K562 (cell line): ENCODE measurements around the gene H2AZ2. TPM values are rescaled to one million over a fixed set of nuclear protein-coding genes. Genes with fewer than 3 reads are reported as not detected.
A peak's percentile ranks its signal among the peaks of the same experiment; 100 is the strongest.

Experiments used
- BCOR ChIP-seq: fragments of 450-650 bp; IDR thresholded peaks from 2 replicates; pipeline ENCODE4 v1.6.1; 2016
- CBX2 ChIP-seq: fragments of 200-600 bp; sonication (generic); IDR thresholded peaks from one replicate; pipeline ENCODE4 v1.6.1; 2012; ENCODE audit warnings: mild to moderate bottlenecking, low read length, inconsistent platforms; ENCODE audit not compliant: insufficient read depth, poor library complexity, severe bottlenecking
- CHD4 ChIP-seq: fragments of 200-600 bp; sonication (generic); IDR thresholded peaks from 3 replicates; pipeline ENCODE4 v1.6.1; 2012; ENCODE audit warnings: low read depth, mild to moderate bottlenecking, mixed read lengths, low read length, inconsistent platforms; ENCODE audit not compliant: insufficient read depth, insufficient replicate concordance, poor library complexity, severe bottlenecking
- ELK1 ChIP-seq: sonication (generic); formaldehyde crosslinking; IDR thresholded peaks from 2 replicates; pipeline ENCODE4 v1.8.1; 2022; ENCODE audit warnings: missing genetic modification reagents
- GABPA ChIP-seq: fragments of 200-800 bp; sonication (Bioruptor generic); conservative IDR thresholded peaks from 2 replicates; pipeline ENCODE4 v1.6.1; 2016; ENCODE audit warnings: low read depth, missing genetic modification characterization, missing compliant biosample characterization
- MCM5 ChIP-seq: fragments of 450-650 bp; IDR thresholded peaks from 2 replicates; pipeline ENCODE4 v1.6.1; 2016; ENCODE audit warnings: low read depth
- NR1H2 ChIP-seq: sonication (generic); formaldehyde crosslinking; IDR thresholded peaks from 2 replicates; pipeline ENCODE4 v1.4.0; 2020; ENCODE audit warnings: mild to moderate bottlenecking, missing genetic modification reagents
- NR2F6 ChIP-seq: fragments of 450-650 bp; formaldehyde crosslinking; IDR thresholded peaks from 2 replicates; pipeline ENCODE4 v1.4.0; 2020; ENCODE audit warnings: mild to moderate bottlenecking
- PHTF2 ChIP-seq: fragments of 250-450 bp; sonication (Bioruptor Pico); IDR thresholded peaks from 2 replicates; pipeline ENCODE4 v1.5.0; 2021; ENCODE audit warnings: mild to moderate bottlenecking
- RBM14 ChIP-seq: fragments of 200-400 bp; formaldehyde crosslinking; IDR thresholded peaks from 2 replicates; pipeline ENCODE4 v1.6.1; 2018; ENCODE audit warnings: low read depth, mild to moderate bottlenecking, low read length, moderate library complexity, borderline replicate concordance; ENCODE audit not compliant: insufficient read depth
- SMARCA5 ChIP-seq: fragments of 450-650 bp; IDR thresholded peaks from 2 replicates; pipeline ENCODE4 v1.6.1; 2016
- STAG1 ChIP-seq: sonication (generic); formaldehyde crosslinking; IDR thresholded peaks from 2 replicates; pipeline ENCODE4 v1.5.0; 2020; ENCODE audit warnings: missing genetic modification reagents, borderline replicate concordance
- YY1 ChIP-seq, 3 experiments: IDR thresholded peaks; 2 replicates each; pipeline ENCODE4 v1.6.1; 2011; ENCODE audit warnings: low read length in 2 of 3, mild to moderate bottlenecking in 2 of 3, moderate library complexity in 2 of 3, borderline replicate concordance in 1 of 3, control low read depth in 1 of 3, low read depth in 1 of 3; ENCODE audit not compliant: insufficient read depth in 3 of 3, insufficient replicate concordance in 2 of 3, control insufficient read depth in 1 of 3, insufficient read length in 1 of 3; ENCODE audit errors: extremely low read depth in 1 of 3
- ZBTB7A ChIP-seq: IDR thresholded peaks from 2 replicates; pipeline ENCODE4 v1.6.1; 2011; ENCODE audit warnings: low read depth, mild to moderate bottlenecking, low read length, moderate library complexity, borderline replicate concordance; ENCODE audit not compliant: control insufficient read depth
- ZNF764 ChIP-seq: fragments of 250-450 bp; sonication (Bioruptor Pico); IDR thresholded peaks from 2 replicates; pipeline ENCODE4 v1.4.0; 2020; ENCODE audit warnings: low read depth, mild to moderate bottlenecking, moderate library complexity
- ZSCAN29 ChIP-seq: fragments of 450-650 bp; IDR thresholded peaks from 2 replicates; pipeline ENCODE4 v1.6.1; 2017
- polyA plus RNA-seq, 8 experiments: library from polyadenylated mRNA; depleted of rRNA in 4 of 8; stranded (reverse) in 5 of 8; unstranded in 3 of 8; fragments of >200 nt; fragmentation: Nextera tagmentation in 2 of 8; fragmentation: Illumina TruSeq in 1 of 8; extraction: Ambion mirVana in 2 of 8; extraction: Trizol in 1 of 8; gene quantifications; 2 replicates each; pipeline versions ENCODE4 v1.2.1 to v1.2.3, GENCODE V29; 2011 to 2014; ENCODE audit warnings: inconsistent platforms in 1 of 8, missing spikeins in 1 of 8
- total RNA-seq, 7 experiments: library from RNA; depleted of rRNA in 6 of 7; stranded (reverse); fragments of >200 nt in 6 of 7; fragmentation: Illumina TruSeq in 2 of 7; extraction: Trizol in 2 of 7; gene quantifications; 2 replicates each; pipeline versions ENCODE4 v1.2.1 to v1.2.3, GENCODE V29; 2011 to 2021; ENCODE audit warnings: low replicate concordance in 1 of 7
- TF ChIP-seq, protein P1 (sequence below), 2 experiments: fragments of 450-650 bp in 1 of 2; sonication (generic) in 1 of 2; formaldehyde crosslinking; conservative IDR thresholded peaks; 2 replicates each; pipeline versions ENCODE4 v1.4.0 to v1.8.1; 2020 to 2022; ENCODE audit warnings: mild to moderate bottlenecking in 1 of 2, missing genetic modification reagents in 1 of 2
- TF ChIP-seq, protein P2 (sequence below): IDR thresholded peaks from 2 replicates; pipeline ENCODE4 v1.6.1; 2016; ENCODE audit warnings: missing genetic modification characterization, missing compliant biosample characterization
- TF ChIP-seq, protein P3 (sequence below): sonication (generic); formaldehyde crosslinking; IDR thresholded peaks from 2 replicates; pipeline ENCODE4 v1.5.0; 2020; ENCODE audit warnings: missing genetic modification reagents
- TF ChIP-seq, protein P4 (sequence below): sonication (generic); formaldehyde crosslinking; IDR thresholded peaks from 2 replicates; pipeline ENCODE4 v1.8.1; 2023; ENCODE audit warnings: mild to moderate bottlenecking, missing genetic modification reagents
- TF ChIP-seq, protein P5 (sequence below): sonication (generic); formaldehyde crosslinking; IDR thresholded peaks from 2 replicates; pipeline ENCODE4 v1.9.0; 2022; ENCODE audit warnings: mild to moderate bottlenecking, missing genetic modification reagents

H2AZ2 gene
- total and polyA plus RNA-seq, 9 of the 15 experiments (the other 6 are each of a cell fraction or from before 2014, with no cell fraction given): 105 to 382 (median 286) TPM

DNA sequence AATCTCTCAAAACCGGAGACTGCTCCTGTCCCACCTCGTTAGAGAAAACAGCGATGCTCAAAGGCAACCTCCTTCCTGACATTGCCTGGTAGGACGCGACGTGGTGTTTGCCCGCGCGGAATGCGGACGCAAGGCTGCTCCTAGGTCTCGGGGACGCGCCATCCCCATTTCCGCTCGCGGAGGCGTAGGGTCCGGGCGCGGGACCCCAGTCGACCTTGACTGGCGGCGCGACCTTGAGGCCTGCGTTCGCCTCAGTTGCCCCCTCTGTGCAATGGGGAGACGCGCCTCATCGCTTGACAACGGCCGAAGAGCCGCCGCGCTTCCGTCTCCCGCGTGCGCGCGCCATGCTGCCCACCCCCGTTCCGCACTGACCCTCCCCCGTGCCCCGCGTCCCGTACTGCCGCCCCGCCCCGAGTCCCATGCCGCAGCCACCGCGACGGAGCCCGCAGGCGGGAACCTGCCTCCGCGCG is 51.8 kb downstream of the H2AZ2 start (continued):
- TF ChIP-seq, protein P1, sequence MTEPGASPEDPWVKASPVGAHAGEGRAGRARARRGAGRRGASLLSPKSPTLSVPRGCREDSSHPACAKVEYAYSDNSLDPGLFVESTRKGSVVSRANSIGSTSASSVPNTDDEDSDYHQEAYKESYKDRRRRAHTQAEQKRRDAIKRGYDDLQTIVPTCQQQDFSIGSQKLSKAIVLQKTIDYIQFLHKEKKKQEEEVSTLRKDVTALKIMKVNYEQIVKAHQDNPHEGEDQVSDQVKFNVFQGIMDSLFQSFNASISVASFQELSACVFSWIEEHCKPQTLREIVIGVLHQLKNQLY (CRISPR knock-in tag; conservative IDR thresholded peaks at IDR 0.05): no peak
- TF ChIP-seq ZNF764 (CRISPR knock-in tag) (no peak), SMARCA5 (peak; percentile 94), ZSCAN29 (no peak), CHD4 (peak; percentile 65), RBM14 (no peak), YY1 (IDR thresholded peaks at IDR 0.05; ENCODE audit: borderline replicate concordance in 1 of 3, control insufficient read depth in 1 of 3, extremely low read depth in 1 of 3, insufficient read depth in 3 of 3, insufficient read length in 1 of 3, insufficient replicate concordance in 2 of 3, low read depth in 1 of 3, low read length in 2 of 3) (peak in 1 of 3 experiments; percentile 48), ELK1 (no peak), NR1H2 (CRISPR knock-in tag) (0 out of 2 replicates have a peak, but pooled peaks have one; percentile 17), MCM5 (no peak), ZBTB7A (peak; percentile 75; the same call in 1 of the 2 replicates), BCOR (peak; percentile 98), STAG1 (CRISPR knock-in tag) (no peak), GABPA (no peak; the same call in 1 of the 2 replicates), NR2F6 (CRISPR knock-in tag) (no peak), CBX2 (no peak), PHTF2 (no peak)
- TF ChIP-seq, protein P2, sequence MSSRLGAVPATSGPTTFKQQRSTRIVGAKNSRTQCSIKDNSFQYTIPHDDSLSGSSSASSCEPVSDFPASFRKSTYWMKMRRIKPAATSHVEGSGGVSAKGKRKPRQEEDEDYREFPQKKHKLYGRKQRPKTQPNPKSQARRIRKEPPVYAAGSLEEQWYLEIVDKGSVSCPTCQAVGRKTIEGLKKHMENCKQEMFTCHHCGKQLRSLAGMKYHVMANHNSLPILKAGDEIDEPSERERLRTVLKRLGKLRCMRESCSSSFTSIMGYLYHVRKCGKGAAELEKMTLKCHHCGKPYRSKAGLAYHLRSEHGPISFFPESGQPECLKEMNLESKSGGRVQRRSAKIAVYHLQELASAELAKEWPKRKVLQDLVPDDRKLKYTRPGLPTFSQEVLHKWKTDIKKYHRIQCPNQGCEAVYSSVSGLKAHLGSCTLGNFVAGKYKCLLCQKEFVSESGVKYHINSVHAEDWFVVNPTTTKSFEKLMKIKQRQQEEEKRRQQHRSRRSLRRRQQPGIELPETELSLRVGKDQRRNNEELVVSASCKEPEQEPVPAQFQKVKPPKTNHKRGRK (tag): no peak
- TF ChIP-seq, protein P3, sequence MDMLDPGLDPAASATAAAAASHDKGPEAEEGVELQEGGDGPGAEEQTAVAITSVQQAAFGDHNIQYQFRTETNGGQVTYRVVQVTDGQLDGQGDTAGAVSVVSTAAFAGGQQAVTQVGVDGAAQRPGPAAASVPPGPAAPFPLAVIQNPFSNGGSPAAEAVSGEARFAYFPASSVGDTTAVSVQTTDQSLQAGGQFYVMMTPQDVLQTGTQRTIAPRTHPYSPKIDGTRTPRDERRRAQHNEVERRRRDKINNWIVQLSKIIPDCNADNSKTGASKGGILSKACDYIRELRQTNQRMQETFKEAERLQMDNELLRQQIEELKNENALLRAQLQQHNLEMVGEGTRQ (CRISPR knock-in tag): no peak
- TF ChIP-seq, protein P4, sequence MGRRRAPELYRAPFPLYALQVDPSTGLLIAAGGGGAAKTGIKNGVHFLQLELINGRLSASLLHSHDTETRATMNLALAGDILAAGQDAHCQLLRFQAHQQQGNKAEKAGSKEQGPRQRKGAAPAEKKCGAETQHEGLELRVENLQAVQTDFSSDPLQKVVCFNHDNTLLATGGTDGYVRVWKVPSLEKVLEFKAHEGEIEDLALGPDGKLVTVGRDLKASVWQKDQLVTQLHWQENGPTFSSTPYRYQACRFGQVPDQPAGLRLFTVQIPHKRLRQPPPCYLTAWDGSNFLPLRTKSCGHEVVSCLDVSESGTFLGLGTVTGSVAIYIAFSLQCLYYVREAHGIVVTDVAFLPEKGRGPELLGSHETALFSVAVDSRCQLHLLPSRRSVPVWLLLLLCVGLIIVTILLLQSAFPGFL: no peak
- TF ChIP-seq, protein P5, sequence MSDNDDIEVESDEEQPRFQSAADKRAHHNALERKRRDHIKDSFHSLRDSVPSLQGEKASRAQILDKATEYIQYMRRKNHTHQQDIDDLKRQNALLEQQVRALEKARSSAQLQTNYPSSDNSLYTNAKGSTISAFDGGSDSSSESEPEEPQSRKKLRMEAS (CRISPR knock-in tag): peak; percentile 50; the same call in 1 of the 2 replicates
